Coronary artery (tissue), 2 donors: ENCODE results near the gene HOXC9.

Experiments
- DNase-seq: peaks from one replicate; pipeline ENCODE4 v3.0.0-alpha.2; 2017; ENCODE audit warnings: low spot score
- H3K27ac ChIP-seq, 2 donors: fragments of 200-600 bp; sonication (generic); one replicate each; pipeline ENCODE4 v1.5.1; 2016 to 2019
- H3K4me3 ChIP-seq: fragments of 200-600 bp; sonication (generic); 2 replicates; pipeline ENCODE4 v1.5.1; 2016; ENCODE audit warnings: mild to moderate bottlenecking, moderate library complexity
- TF ChIP-seq, protein P1 (sequence below): fragments of 200-600 bp; sonication (generic); IDR thresholded peaks from one replicate; pipeline ENCODE4 v1.5.1; 2019; ENCODE audit warnings: antibody characterized with exemption

The HOXC9 gene

DNA sequence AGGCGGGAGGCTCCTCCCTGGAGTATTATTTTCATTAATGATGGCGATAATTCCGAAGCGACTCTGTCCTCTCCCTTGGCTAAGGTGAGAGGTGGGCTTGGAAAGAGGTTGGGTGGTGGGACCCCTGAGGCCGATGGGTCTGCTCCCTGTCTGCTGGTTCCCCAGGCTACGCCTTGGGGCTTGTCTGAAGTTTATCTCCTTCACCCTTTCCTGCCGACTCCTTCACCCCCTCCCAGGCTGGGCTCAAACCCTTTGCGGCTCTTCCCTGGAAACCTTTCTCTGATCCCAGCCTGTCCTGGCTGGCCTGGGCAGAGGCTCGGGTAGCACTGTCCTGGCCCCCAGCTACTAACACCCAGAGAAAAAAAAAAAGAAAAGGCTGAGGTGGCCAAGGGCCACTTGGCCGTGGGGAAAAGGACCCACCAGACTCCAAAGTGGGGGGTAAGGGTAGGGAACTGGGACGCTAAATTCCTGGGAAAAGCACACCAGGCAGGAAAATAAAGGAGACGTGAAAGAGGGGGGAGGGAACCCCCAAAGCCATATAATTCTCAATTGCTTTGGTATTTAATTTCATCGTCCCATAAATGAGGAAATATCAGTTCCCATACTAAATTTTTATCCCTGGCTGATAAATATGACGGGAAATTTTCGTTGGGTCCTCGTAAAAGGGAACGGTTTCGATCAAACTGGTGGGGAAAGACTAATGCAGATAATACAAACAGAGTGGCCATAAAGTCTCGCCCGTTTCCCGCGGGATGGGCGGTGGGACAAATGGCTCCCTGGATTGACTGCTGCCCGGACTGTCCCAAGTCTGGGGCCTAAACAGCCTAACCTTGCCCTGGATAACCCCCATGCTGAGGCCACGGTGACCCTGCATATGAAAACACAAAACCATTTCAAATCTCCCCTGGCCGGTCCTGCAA lies 17.1 kb upstream of the HOXC9 start:
- no peak for DNase-seq
- H3K4me3 ChIP-seq = no peak overlapping the region
- TF ChIP-seq, protein P1, sequence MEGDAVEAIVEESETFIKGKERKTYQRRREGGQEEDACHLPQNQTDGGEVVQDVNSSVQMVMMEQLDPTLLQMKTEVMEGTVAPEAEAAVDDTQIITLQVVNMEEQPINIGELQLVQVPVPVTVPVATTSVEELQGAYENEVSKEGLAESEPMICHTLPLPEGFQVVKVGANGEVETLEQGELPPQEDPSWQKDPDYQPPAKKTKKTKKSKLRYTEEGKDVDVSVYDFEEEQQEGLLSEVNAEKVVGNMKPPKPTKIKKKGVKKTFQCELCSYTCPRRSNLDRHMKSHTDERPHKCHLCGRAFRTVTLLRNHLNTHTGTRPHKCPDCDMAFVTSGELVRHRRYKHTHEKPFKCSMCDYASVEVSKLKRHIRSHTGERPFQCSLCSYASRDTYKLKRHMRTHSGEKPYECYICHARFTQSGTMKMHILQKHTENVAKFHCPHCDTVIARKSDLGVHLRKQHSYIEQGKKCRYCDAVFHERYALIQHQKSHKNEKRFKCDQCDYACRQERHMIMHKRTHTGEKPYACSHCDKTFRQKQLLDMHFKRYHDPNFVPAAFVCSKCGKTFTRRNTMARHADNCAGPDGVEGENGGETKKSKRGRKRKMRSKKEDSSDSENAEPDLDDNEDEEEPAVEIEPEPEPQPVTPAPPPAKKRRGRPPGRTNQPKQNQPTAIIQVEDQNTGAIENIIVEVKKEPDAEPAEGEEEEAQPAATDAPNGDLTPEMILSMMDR = no peak
- no peak overlapping the region for H3K27ac ChIP-seq

DNA sequence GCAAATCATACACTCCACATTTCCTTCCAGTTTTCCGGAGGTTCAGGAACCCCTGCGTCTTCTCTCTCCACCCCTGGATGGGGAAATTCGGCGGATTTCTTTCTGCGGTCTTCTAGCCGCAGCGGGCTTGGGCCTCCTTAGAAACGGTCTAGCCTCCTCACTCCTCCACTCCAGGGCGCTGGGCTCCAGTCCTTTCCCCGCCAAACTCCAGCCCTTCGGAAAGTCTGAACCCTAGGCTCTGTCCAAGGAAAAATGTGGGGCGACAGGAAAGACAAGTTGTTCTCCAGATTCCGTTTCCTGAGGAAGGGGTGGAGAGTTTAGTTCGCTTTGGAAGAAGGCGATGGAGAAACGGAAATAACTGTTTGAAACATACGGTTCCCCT lies 16.4 kb upstream of the HOXC9 start:
- TF ChIP-seq, protein P1 = no peak
- no peak overlapping the region for H3K27ac ChIP-seq
- H3K4me3 ChIP-seq = no peak overlapping the region
- DNase-seq = no peak

DNA sequence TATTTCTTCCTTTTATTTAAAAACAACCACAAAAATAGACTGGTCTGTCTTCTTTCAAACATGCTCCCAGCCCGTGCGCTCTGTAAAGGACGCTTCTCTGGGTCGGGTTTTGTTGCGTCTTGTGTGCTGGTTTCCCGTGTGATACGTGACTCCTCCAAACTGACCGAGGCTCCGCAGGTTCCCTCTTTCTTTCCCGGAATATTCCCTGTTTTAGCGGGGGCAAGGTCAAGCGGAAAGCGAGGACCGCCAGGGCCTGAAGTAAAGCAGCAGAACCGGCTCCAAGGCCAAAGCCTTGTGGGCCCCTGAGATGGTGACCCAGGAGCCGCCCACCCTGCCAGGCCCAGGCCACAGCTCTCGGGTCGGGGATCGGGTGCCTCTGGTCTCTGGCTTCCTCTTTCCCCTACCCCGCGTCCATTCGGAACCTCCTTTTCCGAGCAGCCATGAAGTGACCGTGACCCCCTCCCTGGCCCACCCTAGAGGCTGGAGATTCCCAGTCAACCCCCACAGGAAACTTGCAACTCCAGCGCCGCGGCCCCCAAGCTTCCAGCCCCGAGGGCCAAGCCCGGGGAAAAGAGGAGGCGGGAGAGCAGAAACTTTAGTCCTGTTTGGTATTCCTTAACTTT lies 15.9 kb upstream of the HOXC9 start:
- no peak for DNase-seq
- no peak overlapping the region for H3K4me3 ChIP-seq
- H3K27ac ChIP-seq = no peak overlapping the region
- TF ChIP-seq, protein P1 = no peak

DNA sequence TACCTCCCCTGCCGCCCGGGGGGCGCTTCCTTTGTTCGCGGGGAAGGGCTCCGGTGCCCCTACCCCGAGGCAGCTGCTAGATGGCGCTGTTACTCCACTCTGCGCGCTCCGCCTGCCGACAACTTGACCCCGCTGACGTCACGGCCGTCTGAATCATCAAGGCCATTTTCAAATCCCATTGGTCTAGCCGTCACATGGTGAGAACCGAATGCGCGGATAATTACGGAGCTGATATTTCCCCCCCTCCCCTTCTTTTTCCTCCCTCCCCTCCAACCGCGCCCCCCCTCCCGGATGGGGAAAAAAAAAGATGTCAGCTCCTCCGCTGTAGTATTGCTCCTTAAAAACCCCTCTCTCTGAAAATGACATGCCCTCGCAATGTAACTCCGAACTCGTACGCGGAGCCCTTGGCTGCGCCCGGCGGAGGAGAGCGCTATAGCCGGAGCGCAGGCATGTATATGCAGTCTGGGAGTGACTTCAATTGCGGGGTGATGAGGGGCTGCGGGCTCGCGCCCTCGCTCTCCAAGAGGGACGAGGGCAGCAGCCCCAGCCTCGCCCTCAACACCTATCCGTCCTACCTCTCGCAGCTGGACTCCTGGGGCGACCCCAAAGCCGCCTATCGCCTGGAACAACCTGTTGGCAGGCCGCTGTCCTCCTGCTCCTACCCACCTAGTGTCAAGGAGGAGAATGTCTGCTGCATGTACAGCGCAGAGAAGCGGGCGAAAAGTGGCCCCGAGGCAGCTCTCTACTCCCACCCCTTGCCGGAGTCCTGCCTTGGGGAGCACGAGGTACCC lies 14.9 kb upstream of the HOXC9 start, which contains the start of gene HOXC10:
Gene HOXC10, plus strand, starts transcription at position 246 of the 791 bp plus-strand sequence. Its CDS starts 114 bp downstream, at position 360.
- DNase-seq = no peak
- no peak within 1 kb of the TSS for H3K27ac ChIP-seq
- peak within 1 kb of the TSS; percentile 50 for H3K4me3 ChIP-seq
- TF ChIP-seq, protein P1 = peak; percentile 32

DNA sequence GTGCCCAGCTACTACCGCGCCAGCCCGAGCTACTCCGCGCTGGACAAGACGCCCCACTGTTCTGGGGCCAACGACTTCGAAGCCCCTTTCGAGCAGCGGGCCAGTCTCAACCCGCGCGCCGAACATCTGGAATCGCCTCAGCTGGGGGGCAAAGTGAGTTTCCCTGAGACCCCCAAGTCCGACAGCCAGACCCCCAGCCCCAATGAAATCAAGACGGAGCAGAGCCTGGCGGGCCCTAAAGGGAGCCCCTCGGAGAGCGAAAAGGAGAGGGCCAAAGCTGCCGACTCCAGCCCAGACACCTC lies 14.3 kb upstream of the HOXC9 start:
- TF ChIP-seq, protein P1 = no peak
- Histone ChIP-seq H3K27ac (no peak overlapping the region), H3K4me3 (peak overlapping the region; percentile 50)
- no peak for DNase-seq

DNA sequence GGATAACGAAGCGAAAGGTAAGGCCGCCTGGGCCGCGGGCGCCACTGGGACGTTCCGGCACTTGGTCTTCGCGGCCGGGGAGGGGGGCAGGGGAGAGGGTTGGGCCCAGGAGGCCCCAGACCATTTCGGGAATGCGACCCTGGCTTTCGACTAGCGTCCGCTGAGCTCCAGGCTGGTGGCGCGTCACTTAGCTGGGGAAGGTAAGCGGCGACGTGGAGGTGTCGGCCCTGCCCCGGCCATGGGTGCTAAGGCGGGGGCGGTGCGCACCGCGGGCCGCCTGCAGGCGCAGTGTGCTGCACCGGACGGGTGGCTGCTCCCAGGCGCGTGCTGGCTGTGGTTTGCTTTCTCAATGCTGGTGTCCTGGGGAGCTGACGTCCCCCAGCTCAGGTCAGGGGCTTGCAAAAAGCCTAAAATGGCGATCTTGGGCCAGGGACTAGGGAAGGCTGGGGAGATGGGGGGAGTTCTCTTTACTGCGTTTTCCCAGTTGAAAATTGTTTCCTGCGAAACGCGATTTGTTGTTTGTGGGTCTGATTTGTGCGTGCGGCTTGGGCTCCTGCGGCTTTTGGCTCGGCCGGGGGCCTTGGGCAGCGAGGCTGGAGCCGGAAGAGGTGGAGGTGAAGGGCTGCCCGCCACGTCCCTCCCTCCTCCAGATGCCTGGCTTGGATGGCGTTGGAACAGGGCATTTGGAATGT lies 13.8 kb upstream of the HOXC9 start:
- no peak for DNase-seq
- TF ChIP-seq, protein P1 = no peak
- H3K4me3 ChIP-seq = peak overlapping the region; percentile 50
- no peak overlapping the region for H3K27ac ChIP-seq
